Mucosa of descending colon (tissue), 3 donors: Measurements from ENCODE around the gene LRRN4CL. TPM values are rescaled to one million over a fixed set of nuclear protein-coding genes. Genes with fewer than 3 reads are reported as not detected.
"Not testable (repeated sequence)": the region's sequence is repeated elsewhere in the genome, so short reads cannot be mapped to it uniquely, and the experiment has no call there.

Experiments
- ATAC-seq: fragments of 200-7000 bp; cut with Tn5 transposase; one replicate; pipeline ENCODE4 v1.9.1; 2020; ENCODE audit warnings: mild to moderate bottlenecking, moderate library complexity
- DNase-seq, 3 donors: peaks; one replicate each; pipeline ENCODE4 v3.0.0-alpha.2; 2020
- H3K36me3 ChIP-seq: fragments of 200-600 bp; one replicate; pipeline ENCODE4 v1.8.0; 2021; ENCODE audit warnings: low read depth, mild to moderate bottlenecking
- H3K4me1 ChIP-seq: fragments of 200-600 bp; one replicate; pipeline ENCODE4 v1.8.0; 2021; ENCODE audit warnings: low read depth, mild to moderate bottlenecking
- H3K4me3 ChIP-seq: fragments of 200-600 bp; one replicate; pipeline ENCODE4 v1.8.0; 2021; ENCODE audit warnings: mild to moderate bottlenecking
- H3K9me3 ChIP-seq: fragments of 200-600 bp; one replicate; pipeline ENCODE4 v1.8.0; 2021; ENCODE audit warnings: mild to moderate bottlenecking
- intact Hi-C, 2 donors: fragments of 100-400 bp; cut with DNase I in 1 of 2; cut with micrococcal nuclease in 1 of 2; formaldehyde crosslinking; loops; one replicate each; pipeline versions ENCODE4 v1.11.0 to v1.11.1; 2022; cut with DNase I, micrococcal nuclease
- total RNA-seq, 3 donors: library from RNA; stranded (reverse); fragmentation: NEBNext Ultra II Directional in 2 of 3; extraction: Animal tissue kit (Norgen Biotek cat#: 25700) in 2 of 3; gene quantifications; one replicate each; pipeline versions ENCODE4 v1.2.1 to v1.2.4, GENCODE V29; 2021 to 2023
- TF ChIP-seq, protein P1 (sequence below): fragments of 200-600 bp; IDR thresholded peaks from one replicate; pipeline ENCODE4 v1.8.0; 2022; ENCODE audit warnings: antibody characterized with exemption, mild to moderate bottlenecking
- donor health status: DM: no; HTN: no; CAD: no; lungs with moderate emphysema.
- donor health status: DM: no; HTN: no; CAD: no.
- donor health status: DM: no; HTN: yes; CAD: no.

The LRRN4CL gene
- total RNA-seq, 3 donors from 2014 or later = 1.2 to 11.5 (median 5.6) TPM

DNA sequence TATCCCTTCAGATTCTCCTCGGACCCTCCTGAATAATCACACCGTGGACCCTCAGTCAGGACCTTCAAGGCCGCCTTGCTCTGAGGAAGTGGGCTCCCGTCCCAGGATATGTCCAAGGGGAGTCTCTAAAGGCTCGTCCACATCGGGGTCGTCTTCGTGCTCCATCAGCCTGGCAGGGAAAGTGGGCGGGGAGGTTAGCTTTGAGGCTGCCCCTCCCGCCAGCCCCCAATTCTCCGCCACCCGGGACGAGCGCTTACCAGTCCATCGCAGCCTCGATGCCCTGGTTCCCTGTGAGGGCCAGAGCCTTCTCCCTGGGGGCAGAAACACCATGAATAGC is 10.9 kb downstream of the LRRN4CL start:
- DNase-seq (no peak), ATAC-seq (peak; percentile 26)
- peaks cover 21% of the 10 kb centered on the region for H3K4me1 ChIP-seq
- peak overlapping the region; percentile 99 for H3K4me3 ChIP-seq
- no peaks in the 10 kb centered on the region for H3K9me3 ChIP-seq
- TF ChIP-seq, protein P1, sequence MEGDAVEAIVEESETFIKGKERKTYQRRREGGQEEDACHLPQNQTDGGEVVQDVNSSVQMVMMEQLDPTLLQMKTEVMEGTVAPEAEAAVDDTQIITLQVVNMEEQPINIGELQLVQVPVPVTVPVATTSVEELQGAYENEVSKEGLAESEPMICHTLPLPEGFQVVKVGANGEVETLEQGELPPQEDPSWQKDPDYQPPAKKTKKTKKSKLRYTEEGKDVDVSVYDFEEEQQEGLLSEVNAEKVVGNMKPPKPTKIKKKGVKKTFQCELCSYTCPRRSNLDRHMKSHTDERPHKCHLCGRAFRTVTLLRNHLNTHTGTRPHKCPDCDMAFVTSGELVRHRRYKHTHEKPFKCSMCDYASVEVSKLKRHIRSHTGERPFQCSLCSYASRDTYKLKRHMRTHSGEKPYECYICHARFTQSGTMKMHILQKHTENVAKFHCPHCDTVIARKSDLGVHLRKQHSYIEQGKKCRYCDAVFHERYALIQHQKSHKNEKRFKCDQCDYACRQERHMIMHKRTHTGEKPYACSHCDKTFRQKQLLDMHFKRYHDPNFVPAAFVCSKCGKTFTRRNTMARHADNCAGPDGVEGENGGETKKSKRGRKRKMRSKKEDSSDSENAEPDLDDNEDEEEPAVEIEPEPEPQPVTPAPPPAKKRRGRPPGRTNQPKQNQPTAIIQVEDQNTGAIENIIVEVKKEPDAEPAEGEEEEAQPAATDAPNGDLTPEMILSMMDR = no peak
- intact Hi-C loops = no loop called here
- no peaks in the 10 kb centered on the region for H3K36me3 ChIP-seq

DNA sequence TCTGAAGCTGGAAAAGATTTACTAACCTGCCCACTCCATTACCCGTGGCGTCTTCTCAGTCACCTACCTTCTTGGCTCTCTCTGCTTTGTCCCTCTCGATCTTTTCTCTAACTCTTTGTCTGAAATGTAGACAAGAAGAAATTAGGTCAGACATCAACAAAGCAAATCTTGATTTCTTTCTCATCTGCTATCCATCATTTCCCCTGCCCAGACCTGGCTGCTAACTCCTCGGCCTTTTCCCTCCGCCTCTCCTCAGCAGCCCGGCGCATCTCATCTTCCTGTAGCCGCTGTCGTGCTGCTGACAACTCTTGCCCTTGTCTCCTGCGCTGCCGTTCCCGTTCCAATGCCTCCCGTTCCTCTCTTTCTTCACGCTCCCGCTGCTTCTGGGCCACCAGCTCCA is 11.6 kb downstream of the LRRN4CL start:
- TF ChIP-seq, protein P1 = no peak
- Histone ChIP-seq H3K36me3 (no peaks in the 10 kb centered on the region), H3K9me3 (no peaks in the 10 kb centered on the region), H3K4me1 (peaks cover 28% of the 10 kb centered on the region), H3K4me3 (no peak overlapping the region)
- DNase-seq (peak in 1 of 3 donors; percentile 41), ATAC-seq (no peak)
- intact Hi-C loops = no loop called here

DNA sequence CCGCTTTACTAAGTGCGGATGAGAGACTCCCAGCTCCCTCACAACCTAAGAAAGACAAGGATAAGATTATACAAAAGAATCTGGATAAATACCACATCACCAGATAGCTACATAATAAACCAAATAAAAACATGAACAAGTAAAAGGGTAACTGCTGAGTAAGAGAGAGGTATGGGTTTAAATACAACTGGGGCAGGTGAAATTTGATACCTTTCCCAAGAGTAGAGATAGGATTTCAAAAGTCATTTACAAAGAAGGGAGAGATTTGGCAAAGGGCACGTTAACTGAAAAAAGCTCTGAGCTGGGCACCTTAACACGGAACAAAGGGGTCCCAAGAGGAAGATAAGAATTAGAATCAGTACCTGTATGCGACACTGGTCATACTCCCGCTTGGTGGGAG is 12.2 kb downstream of the LRRN4CL start:
- DNase-seq (no peak), ATAC-seq (no peak)
- no peaks in the 10 kb centered on the region for H3K9me3 ChIP-seq
- peaks cover 31% of the 10 kb centered on the region for H3K4me1 ChIP-seq
- intact Hi-C loops = no loop called here
- TF ChIP-seq, protein P1 = no peak
- no peak overlapping the region for H3K4me3 ChIP-seq
- no peaks in the 10 kb centered on the region for H3K36me3 ChIP-seq

DNA sequence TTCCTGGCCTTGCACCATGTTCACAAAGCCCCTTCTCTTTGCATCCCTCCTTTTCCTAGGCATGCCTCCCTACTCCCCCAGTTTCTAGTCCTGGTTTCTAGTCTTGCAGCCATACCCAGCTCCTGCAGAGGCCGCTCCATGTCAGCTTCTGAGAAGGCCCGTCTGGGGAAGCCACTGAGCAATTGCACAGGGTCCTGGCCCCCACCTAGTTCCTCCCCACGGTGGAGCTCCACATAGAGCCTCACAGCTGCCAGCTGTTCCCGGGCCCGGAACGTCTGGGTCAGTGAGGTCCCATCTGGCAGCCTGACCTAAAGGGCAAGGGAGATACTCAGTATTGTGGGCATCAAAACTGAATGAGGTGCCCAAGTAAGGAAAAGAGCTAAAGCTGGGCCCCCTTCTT is 12.6 kb downstream of the LRRN4CL start:
- TF ChIP-seq, protein P1 = no peak
- ATAC-seq (no peak), DNase-seq (peak in 1 of 3 donors; percentile 47)
- no peaks in the 10 kb centered on the region for H3K9me3 ChIP-seq
- no peak overlapping the region for H3K4me3 ChIP-seq
- H3K36me3 ChIP-seq = no peaks in the 10 kb centered on the region
- intact Hi-C loops = no loop called here
- peaks cover 31% of the 10 kb centered on the region for H3K4me1 ChIP-seq

DNA sequence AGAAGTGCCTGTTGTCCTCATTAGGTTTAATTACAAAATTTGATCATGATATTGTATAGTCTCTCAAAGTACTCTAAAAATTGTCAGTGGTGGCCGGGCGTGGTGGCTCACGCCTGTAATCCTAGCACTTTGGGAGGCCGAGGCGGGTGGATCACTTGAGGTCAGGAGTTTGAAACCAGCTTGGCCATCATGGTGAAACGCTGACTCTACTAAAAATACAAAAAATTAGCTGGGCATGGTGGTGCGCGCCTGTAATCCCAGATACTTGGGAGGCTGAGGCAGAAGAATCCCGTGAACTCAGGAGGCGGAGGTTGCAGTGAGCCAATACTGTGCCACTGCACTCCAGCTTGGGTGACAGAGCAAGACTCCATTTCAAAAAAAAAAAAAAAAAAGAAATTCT is 13.9 kb downstream of the LRRN4CL start:
- intact Hi-C loops = not testable (repeated sequence)

DNA sequence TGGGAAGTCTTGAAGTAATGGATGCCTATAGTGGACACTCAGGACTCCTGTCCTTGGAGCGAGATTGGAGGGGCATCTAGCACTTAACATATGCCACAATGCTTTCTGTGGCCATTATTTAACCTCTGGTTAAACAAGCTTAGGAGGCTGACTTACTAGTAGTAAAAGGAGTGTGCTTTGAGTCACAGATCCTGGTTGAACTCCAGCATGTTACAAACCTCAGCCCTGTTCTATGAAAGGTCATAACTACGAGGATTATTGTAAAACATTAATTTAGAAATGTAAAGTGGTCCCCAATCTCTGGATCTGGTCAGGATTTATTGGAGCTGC is 16.2 kb downstream of the LRRN4CL start:
- Histone ChIP-seq H3K4me1 (peaks cover 35% of the 10 kb centered on the region), H3K9me3 (no peaks in the 10 kb centered on the region), H3K36me3 (no peaks in the 10 kb centered on the region), H3K4me3 (no peak overlapping the region)
- no peak for DNase-seq
- intact Hi-C loops = loop anchor here in 1 of 2 donors (2.0 kb wide), 1 partner anchor 72 kb away; the partner anchor contains the start of gene MTA2
- TF ChIP-seq, protein P1 = no peak
- ATAC-seq = no peak

More for the DNA sequence above, 13.9 kb downstream of the LRRN4CL start:
- not testable (repeated sequence) for H3K4me3 ChIP-seq, ATAC-seq, H3K36me3 ChIP-seq, H3K9me3 ChIP-seq
- DNase-seq = peak in 1 of 3 donors; percentile 16
- peaks cover 38% of the 10 kb centered on the region for H3K4me1 ChIP-seq
